Body of pancreas (tissue), 4 donors: ENCODE data around the gene USP22. TPM values are rescaled to one million over a fixed set of nuclear protein-coding genes. Genes with fewer than 3 reads are reported as not detected.
"Not testable (repeated sequence)": the region's sequence is repeated elsewhere in the genome, so short reads cannot be mapped to it uniquely, and the experiment has no call there.

ENCODE experiments used
- ATAC-seq: fragments of 150-250 bp; one replicate; pipeline ENCODE4 v1.9.1; 2016
- DNase-seq, 4 donors: peaks; one replicate each; pipeline ENCODE4 v3.0.0-alpha.2; 2019
- H3K27ac ChIP-seq, 4 donors: fragments of 200-600 bp; sonication (generic); 1 replicate in 3 of 4; 2 replicates in 1 of 4; pipeline versions ENCODE4 v1.5.1 to v1.6.1; 2016 to 2019; ENCODE audit warnings: mild to moderate bottlenecking in 1 of 4, mixed read lengths in 1 of 4, moderate library complexity in 1 of 4
- H3K27me3 ChIP-seq, 2 donors: fragments of 200-600 bp; sonication (generic); one replicate each; pipeline ENCODE4 v1.6.0; 2016; ENCODE audit warnings: mild to moderate bottlenecking in 1 of 2
- H3K36me3 ChIP-seq, 2 donors: fragments of 200-600 bp; sonication (generic); replicated peaks in 1 of 2; 2 replicates each; pipeline ENCODE4 v1.5.1; 2016; ENCODE audit warnings: low read depth in 2 of 2; ENCODE audit not compliant: insufficient read depth in 1 of 2
- H3K4me1 ChIP-seq: fragments of 200-600 bp; sonication (generic); one replicate; pipeline ENCODE4 v1.6.0; 2016
- H3K4me3 ChIP-seq, 2 donors: fragments of 200-600 bp; sonication (generic); 1 replicate in 1 of 2; 2 replicates in 1 of 2; pipeline ENCODE4 v1.5.1; 2016 to 2019
- H3K9me3 ChIP-seq, 3 donors: fragments of 200-600 bp; sonication (generic); 1 replicate in 2 of 3; 2 replicates in 1 of 3; pipeline ENCODE4 v1.5.1; 2016
- CTCF ChIP-seq, 7 experiments: fragments of 450-650 bp in 4 of 7; fragments of 200-600 bp in 3 of 7; sonication (generic) in 3 of 7; IDR thresholded peaks; one replicate each; pipeline ENCODE4 v1.5.1; 2016 to 2019; ENCODE audit warnings: antibody characterized with exemption in 7 of 7
- POLR2A ChIP-seq, 3 donors: fragments of 450-650 bp; IDR thresholded peaks; one replicate each; pipeline ENCODE4 v1.6.1; 2016; ENCODE audit warnings: antibody characterized with exemption in 3 of 3, mild to moderate bottlenecking in 2 of 3
- WGBS, 2 donors: methylation state at CpG; one replicate each; pipeline ENCODE4 v1.1.5; 2017; 5-methylcytosine and 5-hydroxymethylcytosine counted together
- intact Hi-C: fragments of 100-400 bp; cut with DNase I; formaldehyde crosslinking; loops from one replicate; pipeline ENCODE4 v1.15.1; 2023
- total RNA-seq, 2 donors: library from RNA; depleted of rRNA; stranded (reverse); fragments of >200 nt; gene quantifications; one replicate each; pipeline ENCODE4 v1.1.0, GENCODE V29; 2016

USP22 gene
- total RNA-seq, 2 donors from 2014 or later = 66.4 to 79.4 TPM

- WGBS, 2 donors = 60 to 69% methylated on average over 7 of the region's 7 CpGs
- no peak for ATAC-seq
- TF ChIP-seq CTCF (IDR thresholded peaks at IDR 0.05) = no peak
- TF ChIP-seq POLR2A (IDR thresholded peaks at IDR 0.05) = no peak
- no peak for DNase-seq
- intact Hi-C loops = no loop called here
- no peak overlapping the region for H3K4me3 ChIP-seq
- no peaks in the 10 kb centered on the region for H3K36me3 ChIP-seq
- H3K9me3 ChIP-seq = no peaks in the 10 kb centered on the region
- no peaks in the 10 kb centered on the region for H3K4me1 ChIP-seq
- H3K27me3 ChIP-seq = no peaks in the 10 kb centered on the region
- H3K27ac ChIP-seq = no peak overlapping the region
Measured at GRCh38 chr17:21061971-21062526, 19.2 kb upstream of the USP22 start.

- DNase-seq = no peak
- H3K27ac ChIP-seq = no peak overlapping the region
- TF ChIP-seq POLR2A (IDR thresholded peaks at IDR 0.05) (no peak), CTCF (IDR thresholded peaks at IDR 0.05) (no peak)
- no peaks in the 10 kb centered on the region for H3K4me1 ChIP-seq
- 66 to 89% methylated on average over 3 to 12 of the region's 13 CpGs for WGBS, 2 donors
- no peaks in the 10 kb centered on the region for H3K36me3 ChIP-seq
- no peaks in the 10 kb centered on the region for H3K9me3 ChIP-seq
- H3K4me3 ChIP-seq = no peak overlapping the region
- intact Hi-C loops = no loop called here
- ATAC-seq = no peak
- H3K27me3 ChIP-seq = no peaks in the 10 kb centered on the region
Measured at GRCh38 chr17:21061158-21061835, 18.5 kb upstream of the USP22 start.

- Histone ChIP-seq H3K4me1 (no peaks in the 10 kb centered on the region), H3K36me3 (no peaks in the 10 kb centered on the region), H3K27ac (no peak overlapping the region), H3K27me3 (no peaks in the 10 kb centered on the region), H3K4me3 (no peak overlapping the region), H3K9me3 (no peaks in the 10 kb centered on the region)
- no peak for TF ChIP-seq POLR2A (IDR thresholded peaks at IDR 0.05)
- TF ChIP-seq CTCF (IDR thresholded peaks at IDR 0.05) = no peak
- no peak for ATAC-seq
- 81 to 91% methylated on average over 5 to 7 of the region's 7 CpGs for WGBS, 2 donors
- intact Hi-C loops = no loop called here
- no peak for DNase-seq
Measured at GRCh38 chr17:21059761-21060160, 16.9 kb upstream of the USP22 start.

- H3K36me3 ChIP-seq = no peaks in the 10 kb centered on the region
- no peaks in the 10 kb centered on the region for H3K27me3 ChIP-seq
- intact Hi-C loops = no loop called here
- TF ChIP-seq CTCF (IDR thresholded peaks at IDR 0.05) = no peak
- no peak for TF ChIP-seq POLR2A (IDR thresholded peaks at IDR 0.05)
- DNase-seq (no peak), ATAC-seq (no peak)
- H3K27ac ChIP-seq = no peak overlapping the region
- no peaks in the 10 kb centered on the region for H3K4me1 ChIP-seq
- no peak overlapping the region for H3K4me3 ChIP-seq
- no peaks in the 10 kb centered on the region for H3K9me3 ChIP-seq
- 75 to 84% methylated on average over 5 of the region's 5 CpGs for WGBS, 2 donors
Measured at GRCh38 chr17:21058098-21058893, 15.5 kb upstream of the USP22 start.

GRCh38 chr17:21053056-21053455 lies 10.2 kb upstream of the USP22 start:
- ATAC-seq = not testable (repeated sequence)
- 90 to 92% methylated on average over 8 of the region's 8 CpGs for WGBS, 2 donors

More at GRCh38 chr17:21053056-21053455, 10.2 kb upstream of the USP22 start:
- H3K9me3 ChIP-seq, H3K27me3 ChIP-seq, DNase-seq, H3K4me1 ChIP-seq, H3K36me3 ChIP-seq, intact Hi-C loops, H3K4me3 ChIP-seq, H3K27ac ChIP-seq: not testable (repeated sequence)
